GM23248 (cell line): ENCODE measurements around the gene ZNF683.

Source experiments
- EZH2 ChIP-seq: fragments of 200-600 bp; sonication (generic); IDR thresholded peaks from 2 replicates; pipeline ENCODE4 v1.6.1; 2018; ENCODE audit warnings: antibody characterized with exemption, mild to moderate bottlenecking; ENCODE audit not compliant: insufficient read depth, poor library complexity, severe bottlenecking
- EZH2phosphoT487 ChIP-seq: fragments of 200-600 bp; sonication (generic); IDR thresholded peaks from 2 replicates; pipeline ENCODE4 v1.6.1; 2018; ENCODE audit warnings: antibody characterized with exemption, moderate library complexity, mild to moderate bottlenecking, low read depth; ENCODE audit not compliant: insufficient read depth

- no peak for TF ChIP-seq EZH2
- no peak for TF ChIP-seq EZH2phosphoT487
Measured at GRCh38 chr1:26372039-26372438, 511 bp downstream of the ZNF683 start.
